Uterus (tissue), 2 donors: Measurements from ENCODE around the gene COL1A1.

ENCODE experiments used
- POLR2A ChIP-seq, 2 donors: fragments of 450-650 bp; IDR thresholded peaks; one replicate each; pipeline ENCODE4 v1.6.1; 2016; ENCODE audit warnings: antibody characterized with exemption in 2 of 2, mild to moderate bottlenecking in 1 of 2, moderate library complexity in 1 of 2
- TF ChIP-seq, protein P1 (sequence below), 4 experiments: fragments of 200-600 bp in 2 of 4; fragments of 450-650 bp in 2 of 4; sonication (generic) in 2 of 4; IDR thresholded peaks; one replicate each; pipeline ENCODE4 v1.5.1; 2016 to 2019; ENCODE audit warnings: antibody characterized with exemption in 4 of 4, mild to moderate bottlenecking in 2 of 4, moderate library complexity in 1 of 4

GRCh38 chr17:50139950-50140885 is 61.2 kb downstream of the COL1A1 start:
- TF ChIP-seq, protein P1, sequence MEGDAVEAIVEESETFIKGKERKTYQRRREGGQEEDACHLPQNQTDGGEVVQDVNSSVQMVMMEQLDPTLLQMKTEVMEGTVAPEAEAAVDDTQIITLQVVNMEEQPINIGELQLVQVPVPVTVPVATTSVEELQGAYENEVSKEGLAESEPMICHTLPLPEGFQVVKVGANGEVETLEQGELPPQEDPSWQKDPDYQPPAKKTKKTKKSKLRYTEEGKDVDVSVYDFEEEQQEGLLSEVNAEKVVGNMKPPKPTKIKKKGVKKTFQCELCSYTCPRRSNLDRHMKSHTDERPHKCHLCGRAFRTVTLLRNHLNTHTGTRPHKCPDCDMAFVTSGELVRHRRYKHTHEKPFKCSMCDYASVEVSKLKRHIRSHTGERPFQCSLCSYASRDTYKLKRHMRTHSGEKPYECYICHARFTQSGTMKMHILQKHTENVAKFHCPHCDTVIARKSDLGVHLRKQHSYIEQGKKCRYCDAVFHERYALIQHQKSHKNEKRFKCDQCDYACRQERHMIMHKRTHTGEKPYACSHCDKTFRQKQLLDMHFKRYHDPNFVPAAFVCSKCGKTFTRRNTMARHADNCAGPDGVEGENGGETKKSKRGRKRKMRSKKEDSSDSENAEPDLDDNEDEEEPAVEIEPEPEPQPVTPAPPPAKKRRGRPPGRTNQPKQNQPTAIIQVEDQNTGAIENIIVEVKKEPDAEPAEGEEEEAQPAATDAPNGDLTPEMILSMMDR (IDR thresholded peaks at IDR 0.05): peak; percentile 91 to 97 (median 95)
- no peak for TF ChIP-seq POLR2A (IDR thresholded peaks at IDR 0.05)
